ENCODE measurements around the gene CYTH1.

Gene CYTH1

GRCh38 chr17:78739331-78739931 lies 42.6 kb downstream of the CYTH1 start:
- no peak for DNase-seq (ENCODE audit: extremely low read depth, low read depth)
- no peak for TF ChIP-seq CTCF (IDR thresholded peaks at IDR 0.05; ENCODE audit: low read depth, low read length)

- TF ChIP-seq CTCF (IDR thresholded peaks at IDR 0.05; ENCODE audit: low read depth, low read length), result no peak
- DNase-seq (ENCODE audit: extremely low read depth, low read depth), result no peak
Observed at GRCh38 chr17:78738698-78739097, 43.4 kb downstream of the CYTH1 start.

- no peak for TF ChIP-seq CTCF (IDR thresholded peaks at IDR 0.05; ENCODE audit: low read depth, low read length)
- DNase-seq (ENCODE audit: extremely low read depth, low read depth), result no peak
Observed at GRCh38 chr17:78738278-78738677, 43.8 kb downstream of the CYTH1 start.

- DNase-seq (ENCODE audit: extremely low read depth, low read depth), result no peak
- no peak for TF ChIP-seq CTCF (IDR thresholded peaks at IDR 0.05; ENCODE audit: low read depth, low read length)
Observed at GRCh38 chr17:78737332-78737731, 44.7 kb downstream of the CYTH1 start.

- no peak for DNase-seq (ENCODE audit: extremely low read depth, low read depth)
- no peak for TF ChIP-seq CTCF (IDR thresholded peaks at IDR 0.05; ENCODE audit: low read depth, low read length)
Observed at GRCh38 chr17:78736526-78737079, 45.5 kb downstream of the CYTH1 start.

- TF ChIP-seq CTCF (IDR thresholded peaks at IDR 0.05; ENCODE audit: low read depth, low read length), result no peak
Observed at GRCh38 chr17:78735832-78736525, 46.1 kb downstream of the CYTH1 start.

More at GRCh38 chr17:78735832-78736525, 46.1 kb downstream of the CYTH1 start:
- DNase-seq (ENCODE audit: extremely low read depth, low read depth), result no peak

Measured in AG09319 (cell line).